H1 (cell line): Measurements from ENCODE around the gene CNN3. TPM values are rescaled to one million over a fixed set of nuclear protein-coding genes. Genes with fewer than 3 reads are reported as not detected.

Source experiments
- CTCF ChIA-PET: fragments of 300-600 bp; sonication (Branson Sonifier 250); formaldehyde crosslinking; loops from one replicate; lab custom pipeline; 2021; ENCODE audit not compliant: partially characterized antibody; lab: Charles Lee
- POLR2A ChIA-PET: fragments of 300-600 bp; sonication (Branson Sonifier 250); formaldehyde crosslinking; loops from one replicate; lab custom pipeline; 2021; ENCODE audit warnings: inconsistent platforms; ENCODE audit not compliant: partially characterized antibody; lab: Charles Lee
- DNase-seq, 2 experiments: peaks; one replicate each; pipeline versions ENCODE4 v3.0.0 to v3.0.0-alpha.2; 2010 to 2022; ENCODE audit warnings: low spot score in 2 of 2, low read depth in 1 of 2, mixed read lengths in 1 of 2
- FAIRE-seq: peaks from 2 replicates; lab custom pipeline; 2011; peaks lifted over from hg19 to GRCh38; lab: Jason Lieb, UNC
- H2AFZ ChIP-seq: 2 replicates; pipeline ENCODE4 v1.8.1; 2012; ENCODE audit warnings: low read length, inconsistent platforms
- H2AK5ac ChIP-seq: 2 replicates; pipeline ENCODE4 v1.6.1; 2013; ENCODE audit warnings: low read depth, low read length
- H2BK120ac ChIP-seq: replicated peaks from 2 replicates; pipeline ENCODE3; 2013; ENCODE audit warnings: low read depth, low read length, inconsistent platforms
- H2BK12ac ChIP-seq: 2 replicates; pipeline ENCODE4 v1.6.1; 2013; ENCODE audit warnings: low read depth, low read length
- H2BK15ac ChIP-seq: 2 replicates; pipeline ENCODE4 v1.6.1; 2013; ENCODE audit warnings: low read length
- H2BK20ac ChIP-seq: 2 replicates; pipeline ENCODE4 v1.6.1; 2013; ENCODE audit warnings: low read length
- H2BK5ac ChIP-seq: 2 replicates; pipeline ENCODE4 v1.6.1; 2013; ENCODE audit warnings: low read depth, low read length
- H3K14ac ChIP-seq: 2 replicates; pipeline ENCODE4 v1.6.1; 2013; ENCODE audit warnings: inconsistent platforms; ENCODE audit not compliant: insufficient read length
- H3K18ac ChIP-seq: 2 replicates; pipeline ENCODE4 v1.6.1; 2013; ENCODE audit warnings: low read length; ENCODE audit errors: extremely low read depth
- H3K23ac ChIP-seq: 2 replicates; pipeline ENCODE4 v1.6.1; 2013; ENCODE audit warnings: inconsistent platforms; ENCODE audit not compliant: insufficient read length
- H3K23me2 ChIP-seq: 2 replicates; pipeline ENCODE4 v1.6.1; 2013; ENCODE audit warnings: low read depth, low read length
- H3K27ac ChIP-seq: 2 replicates; pipeline ENCODE4 v1.6.1; 2011; ENCODE audit warnings: low read depth, low read length, inconsistent platforms
- H3K27me3 ChIP-seq, 4 experiments: replicated peaks in 1 of 4; 1 replicate in 1 of 4; 2 replicates in 3 of 4; pipeline versions ENCODE4 v1.6.1 to v1.8.1; 2011 to 2013; ENCODE audit warnings: low read length in 3 of 4, mild to moderate bottlenecking in 3 of 4, inconsistent platforms in 2 of 4, mixed read lengths in 2 of 4, moderate library complexity in 1 of 4; ENCODE audit not compliant: control insufficient read depth in 3 of 4, insufficient read depth in 3 of 4; ENCODE audit errors: extremely low read depth in 1 of 4
- H3K36me3 ChIP-seq, 4 experiments: 2 replicates each; pipeline versions ENCODE4 v1.6.1 to v1.8.1; 2011 to 2013; ENCODE audit warnings: mild to moderate bottlenecking in 4 of 4, low read length in 3 of 4, moderate library complexity in 2 of 4, control low read depth in 1 of 4, inconsistent platforms in 1 of 4; ENCODE audit not compliant: insufficient read depth in 4 of 4, control insufficient read depth in 2 of 4
- H3K4ac ChIP-seq: replicated peaks from 2 replicates; pipeline ENCODE3; 2013; ENCODE audit warnings: low read length, low read depth, mixed read lengths, inconsistent platforms; ENCODE audit not compliant: insufficient read length
- H3K4me1 ChIP-seq, 4 experiments: replicated peaks in 1 of 4; 1 replicate in 1 of 4; 2 replicates in 3 of 4; pipeline versions ENCODE4 v1.6.1 to v1.8.1; 2011 to 2013; ENCODE audit warnings: low read length in 3 of 4, inconsistent platforms in 2 of 4, mixed read lengths in 1 of 4; ENCODE audit not compliant: insufficient read depth in 4 of 4, control insufficient read depth in 3 of 4
- H3K4me2 ChIP-seq, 2 experiments: 2 replicates each; pipeline versions ENCODE4 v1.6.1 to v1.8.1; 2011 to 2013; ENCODE audit warnings: low read depth in 2 of 2, low read length in 2 of 2, control low read depth in 1 of 2, inconsistent platforms in 1 of 2, mild to moderate bottlenecking in 1 of 2; ENCODE audit not compliant: insufficient read depth in 1 of 2
- H3K4me3 ChIP-seq, 4 experiments: fragments of 200-600, 300-600 bp in 1 of 4; sonication (generic), shearing (Covaris generic), sonication (Bioruptor Twin) in 1 of 4; 2 replicates each; pipeline versions ENCODE4 v1.5.1 to v1.8.1; 2011 to 2016; ENCODE audit warnings: low read length in 4 of 4, low read depth in 3 of 4, control low read depth in 2 of 4, inconsistent platforms in 2 of 4, mild to moderate bottlenecking in 2 of 4, mixed read lengths in 1 of 4, moderate library complexity in 1 of 4; ENCODE audit not compliant: insufficient read depth in 2 of 4; ENCODE audit errors: extremely low read depth in 1 of 4
- H3K56ac ChIP-seq: replicated peaks from 2 replicates; pipeline ENCODE3; 2013; ENCODE audit warnings: low read depth, mild to moderate bottlenecking, mixed read lengths, low read length, inconsistent platforms; ENCODE audit not compliant: insufficient read length
- H3K79me1 ChIP-seq: 2 replicates; pipeline ENCODE4 v1.6.1; 2013; ENCODE audit warnings: low read depth, low read length, control low read depth
- H3K79me2 ChIP-seq, 2 experiments: 2 replicates each; pipeline versions ENCODE4 v1.6.1 to v1.8.1; 2012 to 2013; ENCODE audit warnings: low read length in 2 of 2, mild to moderate bottlenecking in 2 of 2, inconsistent platforms in 1 of 2; ENCODE audit not compliant: insufficient read depth in 2 of 2, control insufficient read depth in 1 of 2
- H3K9ac ChIP-seq, 4 experiments: replicated peaks in 1 of 4; 1 replicate in 1 of 4; 2 replicates in 3 of 4; pipeline versions ENCODE4 v1.6.1 to v1.8.1; 2011 to 2013; ENCODE audit warnings: low read depth in 3 of 4, low read length in 3 of 4, control low read depth in 2 of 4, mild to moderate bottlenecking in 2 of 4, moderate library complexity in 2 of 4, inconsistent platforms in 1 of 4; ENCODE audit errors: extremely low read depth in 1 of 4
- H3K9me3 ChIP-seq, 2 experiments: 2 replicates each; pipeline versions ENCODE4 v1.6.1 to v1.8.1; 2012 to 2013; ENCODE audit warnings: mild to moderate bottlenecking in 2 of 2, moderate library complexity in 2 of 2, control low read depth in 1 of 2, inconsistent platforms in 1 of 2, low read depth in 1 of 2, low read length in 1 of 2, mixed read lengths in 1 of 2; ENCODE audit not compliant: insufficient read depth in 2 of 2
- H4K20me1 ChIP-seq, 2 experiments: replicated peaks in 1 of 2; 2 replicates each; pipeline versions ENCODE3 to v1.8.1; 2011 to 2013; ENCODE audit warnings: inconsistent platforms in 2 of 2, low read length in 2 of 2, mild to moderate bottlenecking in 1 of 2; ENCODE audit not compliant: insufficient read depth in 2 of 2, control insufficient read depth in 1 of 2
- H4K5ac ChIP-seq: 2 replicates; pipeline ENCODE4 v1.6.1; 2013; ENCODE audit warnings: low read length, low read depth, mixed read lengths, inconsistent platforms; ENCODE audit not compliant: insufficient read length
- H4K8ac ChIP-seq: 2 replicates; pipeline ENCODE4 v1.8.0; 2013; ENCODE audit warnings: mild to moderate bottlenecking, moderate library complexity, low read length, inconsistent platforms; ENCODE audit not compliant: insufficient read depth; ENCODE audit errors: extremely low read depth
- H4K91ac ChIP-seq: replicated peaks from 2 replicates; pipeline ENCODE3; 2013; ENCODE audit warnings: low read length, mixed read lengths, inconsistent platforms; ENCODE audit not compliant: insufficient read length
- E2F6 ChIP-seq: IDR thresholded peaks from 2 replicates; pipeline ENCODE4 v1.6.1; 2012; ENCODE audit warnings: inconsistent platforms
- KDM5A ChIP-seq: fragments of 200-600 bp; IDR thresholded peaks from 2 replicates; pipeline ENCODE4 v1.7.1; 2012; ENCODE audit warnings: mild to moderate bottlenecking, low read length, inconsistent platforms, mixed read lengths
- NRF1 ChIP-seq: IDR thresholded peaks from 2 replicates; pipeline ENCODE4 v1.6.1; 2011; ENCODE audit warnings: mild to moderate bottlenecking, low read depth, low read length, improper control_type of control experiment
- POLR2AphosphoS5 ChIP-seq: IDR thresholded peaks from 2 replicates; pipeline ENCODE4 v1.6.1; 2011; ENCODE audit warnings: low read depth, low read length
- SRF ChIP-seq: IDR thresholded peaks from 2 replicates; pipeline ENCODE4 v1.6.1; 2011; ENCODE audit warnings: mild to moderate bottlenecking, low read depth, low read length, moderate library complexity
- ZNF274 ChIP-seq: IDR thresholded peaks from 2 replicates; pipeline ENCODE4 v1.7.0; 2012; ENCODE audit warnings: low read length, borderline replicate concordance; ENCODE audit errors: extremely low read depth
- WGBS, 2 experiments: shearing (Covaris generic) in 1 of 2; methylation state at CpG; one replicate each; pipeline versions ENCODE4 v1.1.6 to v1.1.7; 2013 to 2015; ENCODE audit warnings: low lambda C conversion rate in 2 of 2, mixed read lengths in 2 of 2, inconsistent platforms in 1 of 2, low coverage in 1 of 2, missing lambda C conversion rate in 1 of 2; ENCODE audit not compliant: insufficient replicate concordance in 2 of 2, insufficient coverage in 1 of 2, insufficient read length in 1 of 2; ENCODE audit errors: extremely low coverage in 1 of 2, missing lambda C conversion rate in 1 of 2; 5-methylcytosine and 5-hydroxymethylcytosine counted together
- polyA plus RNA-seq, 7 experiments: library from polyadenylated mRNA; depleted of rRNA in 3 of 7; stranded (reverse) in 5 of 7; unstranded in 2 of 7; fragments of >200 nt in 5 of 7; fragments of 200-250 nt in 2 of 7; gene quantifications; 1 replicate in 5 of 7; 2 replicates in 1 of 7; 4 replicates in 1 of 7; pipeline versions ENCODE4 v1.2.1 to v1.2.3, GENCODE V29; 2011 to 2013; ENCODE audit warnings: missing spikeins in 2 of 7, mixed read lengths in 2 of 7
- total RNA-seq: library from RNA; stranded (reverse); fragmentation: NEBNext Ultra II Directional; extraction: Animal tissue kit (Norgen Biotek cat#: 25700); gene quantifications from 2 replicates; pipeline ENCODE4 v1.2.1, GENCODE V29; 2021

The CNN3 gene
- total and polyA plus RNA-seq, 2 of the 8 experiments (the other 6 are each of a cell fraction or from before 2014, with no cell fraction given): 134 to 266 TPM

DNA sequence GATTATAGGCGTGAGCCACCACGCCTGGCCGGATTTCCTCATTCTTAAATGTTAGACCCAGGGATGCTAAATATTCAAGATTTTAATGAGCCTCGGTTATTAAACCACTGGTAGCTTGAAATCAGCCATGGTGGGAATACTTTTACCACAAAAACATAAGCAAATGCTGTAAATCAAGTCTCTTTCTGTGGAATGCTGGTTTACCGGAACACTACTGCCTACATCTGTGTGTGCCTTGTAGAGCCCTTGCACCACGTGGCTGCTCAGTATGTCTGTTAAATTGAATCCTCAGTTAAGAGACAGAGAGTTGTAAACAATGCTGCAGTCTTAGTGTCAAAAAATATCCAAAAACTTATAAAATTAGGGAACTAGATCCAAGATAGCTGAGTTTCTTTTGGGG lies 26.8 kb upstream of the CNN3 start:
- H3K36me3 ChIP-seq: no peaks in the 10 kb centered on the region
- H3K27me3 ChIP-seq: no peaks in the 10 kb centered on the region
- H3K4me2 ChIP-seq: no peak overlapping the region
- H4K91ac ChIP-seq: no peak overlapping the region
- H2BK15ac ChIP-seq: no peak overlapping the region
- WGBS, 2 experiments: 91% methylated on average over 6 of the region's 6 CpGs; no CpG with 5 or more reads in 1 of the 2 experiments
- FAIRE-seq (no peak), DNase-seq (no peak)
- H2AK5ac ChIP-seq: no peak overlapping the region
- no peak overlapping the region for H3K14ac ChIP-seq
- H2BK20ac ChIP-seq: no peak overlapping the region
- H3K79me2 ChIP-seq: no peaks in the 10 kb centered on the region
- no peak overlapping the region for H2BK5ac ChIP-seq
- no peaks in the 10 kb centered on the region for H4K20me1 ChIP-seq
- H4K8ac ChIP-seq: no peak overlapping the region
- no peak overlapping the region for H2AFZ ChIP-seq
- no peak overlapping the region for H3K4ac ChIP-seq
- H3K18ac ChIP-seq: no peak overlapping the region
- POLR2A ChIA-PET: interaction anchor here (0.8 to 1.6 kb wide), 3 partner anchors 8 to 27 kb away, joined by 4 to 5 read pairs (median 5); partner anchors contain the start of gene CNN3
- H3K4me1 ChIP-seq: peaks cover 0 to 6% (median 6%) of the 10 kb centered on the region in 4 experiments; a peak in 3 of 7 replicates
- TF ChIP-seq KDM5A (no peak), SRF (no peak), POLR2AphosphoS5 (no peak), NRF1 (no peak), ZNF274 (no peak), E2F6 (no peak)
- H4K5ac ChIP-seq: no peak overlapping the region
- no peak overlapping the region for H3K23ac ChIP-seq
- H3K23me2 ChIP-seq: no peaks in the 10 kb centered on the region
- H2BK12ac ChIP-seq: no peak overlapping the region
- H2BK120ac ChIP-seq: no peak overlapping the region
- no peak overlapping the region for H3K9ac ChIP-seq
- H3K56ac ChIP-seq: no peak overlapping the region
- H3K79me1 ChIP-seq: no peaks in the 10 kb centered on the region
- H3K27ac ChIP-seq: no peak overlapping the region
- H3K9me3 ChIP-seq: no peaks in the 10 kb centered on the region
- no peak overlapping the region for H3K4me3 ChIP-seq
- CTCF ChIA-PET: interaction anchor here (0.6 to 1.6 kb wide), 4 partner anchors 10 to 692 kb away, joined by 3 to 4 read pairs (median 3); no protein-coding TSS in a partner anchor
